Keratinocyte (primary cell): Measurements from ENCODE around the gene S100A2.

ENCODE experiments used
- EZH2 ChIP-seq: IDR thresholded peaks from one replicate; pipeline ENCODE4 v1.6.1; 2012; ENCODE audit warnings: inconsistent platforms, mild to moderate bottlenecking, low read length, moderate library complexity
- TF ChIP-seq, protein P1 (sequence below), 3 experiments: IDR thresholded peaks in 1 of 3; conservative IDR thresholded peaks in 1 of 3; optimal IDR thresholded peaks in 1 of 3; 2 replicates in 2 of 3; 3 replicates in 1 of 3; pipeline versions ENCODE3 to v1.5.1; 2011; ENCODE audit warnings: low read length in 3 of 3, mild to moderate bottlenecking in 3 of 3, moderate library complexity in 2 of 3, control low read depth in 1 of 3, inconsistent platforms in 1 of 3; ENCODE audit not compliant: insufficient read depth in 2 of 3; ENCODE audit errors: extremely low read depth in 1 of 3

DNA sequence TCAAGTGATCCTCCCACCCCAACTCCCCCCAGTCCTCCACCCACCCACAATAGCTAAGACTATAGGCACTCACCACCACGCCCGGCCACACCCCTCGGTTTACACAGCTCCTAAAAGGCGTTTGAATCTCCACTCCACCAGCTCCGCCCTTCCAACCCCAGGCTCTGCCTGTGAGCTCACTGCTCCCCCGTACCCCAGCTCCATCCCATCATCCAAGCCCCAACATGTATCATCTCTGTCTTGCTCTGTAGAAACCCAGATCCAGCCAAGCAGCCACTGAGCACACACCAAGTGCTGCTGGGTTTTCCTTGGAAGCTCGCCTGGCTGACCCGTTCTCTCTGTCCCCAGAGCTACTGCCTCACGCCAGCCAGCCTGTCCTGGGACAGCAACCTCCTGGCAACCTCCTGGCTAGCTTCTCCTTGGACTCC, 12.0 kb upstream of the S100A2 start:
- TF ChIP-seq, protein P1, sequence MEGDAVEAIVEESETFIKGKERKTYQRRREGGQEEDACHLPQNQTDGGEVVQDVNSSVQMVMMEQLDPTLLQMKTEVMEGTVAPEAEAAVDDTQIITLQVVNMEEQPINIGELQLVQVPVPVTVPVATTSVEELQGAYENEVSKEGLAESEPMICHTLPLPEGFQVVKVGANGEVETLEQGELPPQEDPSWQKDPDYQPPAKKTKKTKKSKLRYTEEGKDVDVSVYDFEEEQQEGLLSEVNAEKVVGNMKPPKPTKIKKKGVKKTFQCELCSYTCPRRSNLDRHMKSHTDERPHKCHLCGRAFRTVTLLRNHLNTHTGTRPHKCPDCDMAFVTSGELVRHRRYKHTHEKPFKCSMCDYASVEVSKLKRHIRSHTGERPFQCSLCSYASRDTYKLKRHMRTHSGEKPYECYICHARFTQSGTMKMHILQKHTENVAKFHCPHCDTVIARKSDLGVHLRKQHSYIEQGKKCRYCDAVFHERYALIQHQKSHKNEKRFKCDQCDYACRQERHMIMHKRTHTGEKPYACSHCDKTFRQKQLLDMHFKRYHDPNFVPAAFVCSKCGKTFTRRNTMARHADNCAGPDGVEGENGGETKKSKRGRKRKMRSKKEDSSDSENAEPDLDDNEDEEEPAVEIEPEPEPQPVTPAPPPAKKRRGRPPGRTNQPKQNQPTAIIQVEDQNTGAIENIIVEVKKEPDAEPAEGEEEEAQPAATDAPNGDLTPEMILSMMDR (optimal IDR thresholded peaks at IDR 0.05 in 1 of 3, IDR thresholded peaks at IDR 0.05 in 1 of 3, conservative IDR thresholded peaks at IDR 0.05 in 1 of 3; ENCODE audit: extremely low read depth in 1 of 3, insufficient read depth in 2 of 3, low read length in 3 of 3): no peak
- no peak for TF ChIP-seq EZH2
